IMR-90 (cell line): Measurements from ENCODE around the gene LARP1B. TPM values are rescaled to one million over a fixed set of nuclear protein-coding genes. Genes with fewer than 3 reads are reported as not detected.
A peak's percentile ranks its signal among the peaks of the same experiment; 100 is the strongest.

Source experiments
- ATAC-seq: fragments of 200-7000 bp; cut with Tn5 transposase; 2 replicates; pipeline ENCODE4 v1.9.1; 2020; ENCODE audit warnings: low read depth, mild to moderate bottlenecking, moderate library complexity
- BruUV-seq: library from RNA; stranded (reverse); fragments of 400-500 nt; replicated peaks from 2 replicates; lab custom pipeline; 2021; lab: Mats Ljungman, UMichigan
- CTCF ChIA-PET: fragments of 300-600 bp; formaldehyde crosslinking; extraction: SDS; loops from one replicate; lab custom pipeline; 2021; ENCODE audit warnings: antibody characterized with exemption; lab: Yijun Ruan, JAX
- POLR2A ChIA-PET: fragments of 300-600 bp; sonication (Branson Sonifier 250); formaldehyde crosslinking; loops from one replicate; lab custom pipeline; 2022; ENCODE audit warnings: antibody characterized with exemption; ENCODE audit not compliant: unreplicated experiment; lab: Charles Lee
- DNase-seq: peaks from one replicate; pipeline ENCODE4 v3.0.0; 2013
- H2AFZ ChIP-seq: replicated peaks from 2 replicates; pipeline ENCODE3; 2013; ENCODE audit warnings: low read length, mild to moderate bottlenecking; ENCODE audit not compliant: poor library complexity
- H2AK5ac ChIP-seq: 2 replicates; pipeline ENCODE4 v1.6.1; 2013; ENCODE audit warnings: low read depth, low read length, inconsistent platforms
- H2AK9ac ChIP-seq: replicated peaks from 2 replicates; pipeline ENCODE3; 2013; ENCODE audit warnings: mild to moderate bottlenecking, low read depth, low read length, moderate library complexity; ENCODE audit not compliant: poor library complexity
- H2BK120ac ChIP-seq: 2 replicates; pipeline ENCODE4 v1.6.1; 2013; ENCODE audit warnings: low read depth, low read length, inconsistent platforms
- H2BK15ac ChIP-seq: 3 replicates; pipeline ENCODE4 v1.6.1; 2013; ENCODE audit warnings: low read depth, low read length, inconsistent platforms
- H2BK20ac ChIP-seq: 2 replicates; pipeline ENCODE4 v1.6.1; 2013; ENCODE audit warnings: low read depth, mild to moderate bottlenecking, inconsistent platforms, low read length, moderate library complexity
- H2BK5ac ChIP-seq: 2 replicates; pipeline ENCODE4 v1.6.1; 2013; ENCODE audit warnings: mild to moderate bottlenecking, low read depth, low read length, inconsistent platforms; ENCODE audit not compliant: poor library complexity, severe bottlenecking
- H3K14ac ChIP-seq: replicated peaks from 2 replicates; pipeline ENCODE4 v1.6.1; 2013; ENCODE audit warnings: low read depth, low read length, inconsistent platforms
- H3K18ac ChIP-seq: 2 replicates; pipeline ENCODE4 v1.6.1; 2013; ENCODE audit warnings: low read depth, low read length, control low read depth
- H3K23ac ChIP-seq: 2 replicates; pipeline ENCODE4 v1.6.1; 2013; ENCODE audit warnings: low read depth, low read length, inconsistent platforms
- H3K27ac ChIP-seq: 2 replicates; pipeline ENCODE4 v1.5.1; 2013; ENCODE audit warnings: mild to moderate bottlenecking, control low read depth, low read length; ENCODE audit not compliant: insufficient read depth
- H3K27me3 ChIP-seq: 2 replicates; pipeline ENCODE4 v1.6.1; 2013; ENCODE audit warnings: low read length; ENCODE audit not compliant: control insufficient read depth, insufficient read depth
- H3K36me3 ChIP-seq: 2 replicates; pipeline ENCODE4 v1.6.1; 2013; ENCODE audit warnings: low read length, mixed read lengths; ENCODE audit not compliant: control insufficient read depth, insufficient read depth
- H3K4ac ChIP-seq: 2 replicates; pipeline ENCODE4 v1.6.1; 2013; ENCODE audit warnings: low read depth, low read length, inconsistent platforms
- H3K4me1 ChIP-seq: 2 replicates; pipeline ENCODE4 v1.6.1; 2013; ENCODE audit warnings: low read length, mixed read lengths; ENCODE audit not compliant: control insufficient read depth, insufficient read depth
- H3K4me2 ChIP-seq: 2 replicates; pipeline ENCODE4 v1.6.1; 2013; ENCODE audit warnings: low read depth, mild to moderate bottlenecking, control low read depth, low read length, moderate library complexity
- H3K4me3 ChIP-seq: 2 replicates; pipeline ENCODE4 v1.5.1; 2013; ENCODE audit warnings: low read depth, mild to moderate bottlenecking, control low read depth, low read length, moderate library complexity; ENCODE audit not compliant: insufficient read depth
- H3K56ac ChIP-seq: 2 replicates; pipeline ENCODE4 v1.6.1; 2013; ENCODE audit warnings: low read length, inconsistent platforms; ENCODE audit not compliant: insufficient read depth; ENCODE audit errors: extremely low read depth
- H3K79me1 ChIP-seq, 2 experiments: 2 replicates each; pipeline ENCODE4 v1.6.1; 2013; ENCODE audit warnings: low read length in 2 of 2, inconsistent platforms in 1 of 2, low read depth in 1 of 2
- H3K9ac ChIP-seq: 2 replicates; pipeline ENCODE4 v1.6.1; 2013; ENCODE audit warnings: low read depth, low read length, control low read depth
- H3K9me1 ChIP-seq: 2 replicates; pipeline ENCODE4 v1.6.1; 2013; ENCODE audit warnings: low read length, inconsistent platforms; ENCODE audit not compliant: insufficient read depth
- H3K9me3 ChIP-seq: 2 replicates; pipeline ENCODE4 v1.6.1; 2013; ENCODE audit warnings: low read length; ENCODE audit not compliant: control insufficient read depth, insufficient read depth
- H4K20me1 ChIP-seq: 2 replicates; pipeline ENCODE4 v1.6.1; 2013; ENCODE audit warnings: low read length, inconsistent platforms; ENCODE audit not compliant: insufficient read depth
- H4K5ac ChIP-seq: 2 replicates; pipeline ENCODE4 v1.6.1; 2013; ENCODE audit warnings: mild to moderate bottlenecking, low read depth, low read length, control low read depth
- H4K8ac ChIP-seq, 2 experiments: 2 replicates each; pipeline ENCODE4 v1.6.1; 2013; ENCODE audit warnings: low read depth in 2 of 2, low read length in 2 of 2, control low read depth in 1 of 2, inconsistent platforms in 1 of 2
- H4K91ac ChIP-seq: 2 replicates; pipeline ENCODE4 v1.6.1; 2013; ENCODE audit warnings: low read depth, low read length, inconsistent platforms; ENCODE audit not compliant: insufficient read depth
- CEBPB ChIP-seq: IDR thresholded peaks from 2 replicates; pipeline ENCODE4 v1.6.1; 2012; ENCODE audit warnings: low read depth, low read length, improper control_type of control experiment
- CHD1 ChIP-seq: IDR thresholded peaks from 2 replicates; pipeline ENCODE4 v1.6.1; 2012; ENCODE audit warnings: low read depth, low read length, improper control_type of control experiment
- FOS ChIP-seq: fragments of 150-350 bp; IDR thresholded peaks from 2 replicates; pipeline ENCODE4 v1.6.1; 2016; ENCODE audit warnings: low read depth, low read length
- MAFK ChIP-seq: IDR thresholded peaks from 2 replicates; pipeline ENCODE4 v1.6.1; 2012; ENCODE audit warnings: low read depth, low read length, improper control_type of control experiment
- MAZ ChIP-seq: IDR thresholded peaks from 2 replicates; pipeline ENCODE4 v1.6.1; 2012; ENCODE audit warnings: low read depth, mild to moderate bottlenecking, low read length, improper control_type of control experiment, moderate library complexity, borderline replicate concordance
- RAD21 ChIP-seq: IDR thresholded peaks from 2 replicates; pipeline ENCODE4 v1.6.1; 2012; ENCODE audit warnings: low read length, improper control_type of control experiment
- RCOR1 ChIP-seq: IDR thresholded peaks from 2 replicates; pipeline ENCODE4 v1.6.1; 2012; ENCODE audit warnings: mild to moderate bottlenecking, low read length, improper control_type of control experiment; ENCODE audit not compliant: insufficient replicate concordance
- SMC3 ChIP-seq: fragments of 150-350 bp; IDR thresholded peaks from 2 replicates; pipeline ENCODE4 v1.6.1; 2016; ENCODE audit warnings: low read depth, mild to moderate bottlenecking, antibody characterized with exemption, low read length, moderate library complexity
- WGBS, 2 experiments: methylation state at CpG; one replicate each; pipeline versions ENCODE4 v1.1.5 to v1.1.7; 2013; ENCODE audit warnings: missing lambda C conversion rate in 2 of 2; ENCODE audit not compliant: insufficient read length in 1 of 2; ENCODE audit errors: extremely low coverage in 2 of 2; 5-methylcytosine and 5-hydroxymethylcytosine counted together
- dilution Hi-C: fragments of 300-500 bp; cut with HindIII; formaldehyde crosslinking; loops from one replicate; pipeline ENCODE4 v1.14.3; 2018; ENCODE audit warnings: low sequenced_read_pairs; ENCODE audit not compliant: unreplicated experiment
- in situ Hi-C: fragments of 300-500 bp; cut with MboI; formaldehyde crosslinking; loops from 3 replicates; pipeline ENCODE4 v1.14.3; 2019; ENCODE audit warnings: low sequenced_read_pairs, inconsistent platforms, mixed read lengths
- intact Hi-C: fragments of 100-400 bp; cut with micrococcal nuclease; formaldehyde crosslinking; loops from 2 replicates; pipeline ENCODE4 v1.10.0; 2022
- polyA plus RNA-seq, 3 experiments: library from polyadenylated mRNA; depleted of rRNA; stranded (reverse); fragments of >200 nt; gene quantifications; 2 replicates each; pipeline ENCODE4 v1.2.3, GENCODE V29; 2012; ENCODE audit warnings: low replicate concordance in 1 of 3
- total RNA-seq: library from RNA; depleted of rRNA; stranded (reverse); fragments of >200 nt; gene quantifications from 2 replicates; pipeline ENCODE4 v1.2.3, GENCODE V29; 2012
- TF ChIP-seq, protein P1 (sequence below): conservative IDR thresholded peaks from 2 replicates; pipeline ENCODE4 v1.5.1; 2012; ENCODE audit warnings: mild to moderate bottlenecking, low read depth, low read length, improper control_type of control experiment
- TF ChIP-seq, protein P2 (sequence below): fragments of 150-350 bp; IDR thresholded peaks from 2 replicates; pipeline ENCODE4 v1.6.1; 2017; ENCODE audit warnings: mild to moderate bottlenecking, antibody characterized with exemption, low read length, low read depth

Gene LARP1B
- total and polyA plus RNA-seq, 2 of the 4 experiments (the other 2 are of a cell fraction) = 8.8 to 11.1 TPM

DNA sequence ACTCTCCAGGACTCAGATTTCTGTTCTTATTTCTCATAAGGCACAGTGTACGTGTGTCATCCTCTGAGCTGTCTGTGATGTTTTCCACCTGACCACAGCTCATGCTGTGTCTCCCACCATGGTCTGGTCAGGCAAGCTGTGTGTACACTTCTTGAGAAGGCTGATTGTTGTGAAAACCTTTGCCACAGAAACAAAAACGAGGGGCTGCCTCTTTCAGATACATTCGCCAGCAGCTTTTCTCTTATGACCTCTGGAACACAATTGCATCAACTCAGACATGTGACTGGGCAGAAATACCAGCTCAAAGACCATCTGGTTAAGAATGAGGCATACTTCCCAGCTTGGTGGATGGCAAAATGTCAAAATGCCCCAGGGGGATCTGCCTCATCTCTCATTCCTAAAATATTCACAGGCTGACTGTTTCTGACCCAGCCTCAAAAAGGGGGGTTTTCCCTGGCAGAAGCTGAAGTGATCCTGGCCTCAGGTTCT lies 180.4 kb downstream of the LARP1B start (continued):
- peak; percentile 55; the same call in 1 of the 2 replicates for TF ChIP-seq MAZ

DNA sequence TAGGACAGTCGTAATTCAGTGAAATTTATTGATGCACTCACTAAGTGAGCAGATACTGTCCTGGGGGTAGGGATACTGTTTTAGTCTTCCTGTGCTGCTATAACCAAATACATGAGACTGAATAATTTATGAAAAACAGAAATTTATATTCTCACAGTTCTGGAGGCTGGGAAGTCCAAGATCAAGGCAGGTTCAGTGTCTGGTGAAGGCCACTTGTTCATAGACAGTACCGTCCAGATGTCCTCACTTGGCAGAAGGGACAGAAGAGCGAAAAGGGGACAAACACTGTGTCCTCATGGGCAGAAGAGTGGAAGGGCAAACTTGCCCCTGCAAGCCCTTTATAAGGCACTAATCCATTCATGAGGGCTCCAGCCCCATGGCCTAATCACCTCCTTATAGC lies 180.9 kb downstream of the LARP1B start:
- H2BK15ac ChIP-seq = peak overlapping the region; percentile 96; the same call in 2 of the 3 replicates
- H3K27ac ChIP-seq = peak overlapping the region; percentile 95
- peak overlapping the region; percentile 94 for H3K14ac ChIP-seq
- H4K8ac ChIP-seq = peak overlapping the region; percentile 88 to 97
- no peaks in the 10 kb centered on the region for H4K20me1 ChIP-seq
- no peak overlapping the region for H3K4me3 ChIP-seq
- peak overlapping the region; percentile 99 for H2BK120ac ChIP-seq
- peak overlapping the region; percentile 94 for H2BK5ac ChIP-seq
- ATAC-seq = no peak
- peak overlapping the region; percentile 98 for H4K5ac ChIP-seq
- H3K27me3 ChIP-seq = no peaks in the 10 kb centered on the region
- no peaks in the 10 kb centered on the region for H3K36me3 ChIP-seq
- peak overlapping the region; percentile 99 for H2BK20ac ChIP-seq
- WGBS, 2 experiments = no CpG with 5 or more reads among the region's 3 CpGs
- H3K56ac ChIP-seq = peak overlapping the region; percentile 77
- ChIA-PET CTCF (interaction anchor here (0.5 to 1.0 kb wide), 3 partner anchors 10 to 50 kb away, joined by 3 read pairs; no protein-coding TSS in a partner anchor), POLR2A (interaction anchor here (1.0 kb wide), 1 partner anchor 17 kb away, joined by 3 read pairs; no protein-coding TSS in a partner anchor)
- no peaks in the 10 kb centered on the region for H3K79me1 ChIP-seq
- peaks cover 19% of the 10 kb centered on the region for H3K9me1 ChIP-seq
- dilution Hi-C loops = no loop called here
- peak overlapping the region; percentile 51 for H3K9ac ChIP-seq
- TF ChIP-seq, protein P1, sequence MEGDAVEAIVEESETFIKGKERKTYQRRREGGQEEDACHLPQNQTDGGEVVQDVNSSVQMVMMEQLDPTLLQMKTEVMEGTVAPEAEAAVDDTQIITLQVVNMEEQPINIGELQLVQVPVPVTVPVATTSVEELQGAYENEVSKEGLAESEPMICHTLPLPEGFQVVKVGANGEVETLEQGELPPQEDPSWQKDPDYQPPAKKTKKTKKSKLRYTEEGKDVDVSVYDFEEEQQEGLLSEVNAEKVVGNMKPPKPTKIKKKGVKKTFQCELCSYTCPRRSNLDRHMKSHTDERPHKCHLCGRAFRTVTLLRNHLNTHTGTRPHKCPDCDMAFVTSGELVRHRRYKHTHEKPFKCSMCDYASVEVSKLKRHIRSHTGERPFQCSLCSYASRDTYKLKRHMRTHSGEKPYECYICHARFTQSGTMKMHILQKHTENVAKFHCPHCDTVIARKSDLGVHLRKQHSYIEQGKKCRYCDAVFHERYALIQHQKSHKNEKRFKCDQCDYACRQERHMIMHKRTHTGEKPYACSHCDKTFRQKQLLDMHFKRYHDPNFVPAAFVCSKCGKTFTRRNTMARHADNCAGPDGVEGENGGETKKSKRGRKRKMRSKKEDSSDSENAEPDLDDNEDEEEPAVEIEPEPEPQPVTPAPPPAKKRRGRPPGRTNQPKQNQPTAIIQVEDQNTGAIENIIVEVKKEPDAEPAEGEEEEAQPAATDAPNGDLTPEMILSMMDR = no peak
- TF ChIP-seq CHD1 = no peak
- TF ChIP-seq RCOR1 = no peak
- TF ChIP-seq, protein P2, sequence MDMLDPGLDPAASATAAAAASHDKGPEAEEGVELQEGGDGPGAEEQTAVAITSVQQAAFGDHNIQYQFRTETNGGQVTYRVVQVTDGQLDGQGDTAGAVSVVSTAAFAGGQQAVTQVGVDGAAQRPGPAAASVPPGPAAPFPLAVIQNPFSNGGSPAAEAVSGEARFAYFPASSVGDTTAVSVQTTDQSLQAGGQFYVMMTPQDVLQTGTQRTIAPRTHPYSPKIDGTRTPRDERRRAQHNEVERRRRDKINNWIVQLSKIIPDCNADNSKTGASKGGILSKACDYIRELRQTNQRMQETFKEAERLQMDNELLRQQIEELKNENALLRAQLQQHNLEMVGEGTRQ = no peak
- no peak for TF ChIP-seq FOS
- no peak for TF ChIP-seq SMC3
- TF ChIP-seq MAFK = no peak
- no peak for TF ChIP-seq RAD21
- TF ChIP-seq CEBPB = no peak
- no peak overlapping the region for H2AFZ ChIP-seq
- peak overlapping the region; percentile 98 for H3K18ac ChIP-seq
- H4K91ac ChIP-seq = peak overlapping the region; percentile 99
- H3K23ac ChIP-seq = peak overlapping the region; percentile 93
- H2AK5ac ChIP-seq = peak overlapping the region; percentile 98
- peaks cover 5% of the 10 kb centered on the region for H3K9me3 ChIP-seq
- DNase-seq = no peak
- peak overlapping the region; percentile 21 for H3K4me2 ChIP-seq
- BruUV-seq = no TSS peak
- H3K4ac ChIP-seq = peak overlapping the region; percentile 99
- H3K4me1 ChIP-seq = peaks cover 19% of the 10 kb centered on the region
- in situ Hi-C loops = no loop called here
- intact Hi-C loops = loop anchor here (1.0 to 2.0 kb wide), 2 partner anchors 113 to 116 kb away; no protein-coding TSS in a partner anchor
- peak overlapping the region; percentile 55 for H2AK9ac ChIP-seq
